ENCODE data around the gene TPPP2. TPM values are rescaled to one million over a fixed set of nuclear protein-coding genes. Genes with fewer than 3 reads are reported as not detected.

TPPP2 gene
- polyA plus RNA-seq, 1 donor from 2014 or later: not detected

DNA sequence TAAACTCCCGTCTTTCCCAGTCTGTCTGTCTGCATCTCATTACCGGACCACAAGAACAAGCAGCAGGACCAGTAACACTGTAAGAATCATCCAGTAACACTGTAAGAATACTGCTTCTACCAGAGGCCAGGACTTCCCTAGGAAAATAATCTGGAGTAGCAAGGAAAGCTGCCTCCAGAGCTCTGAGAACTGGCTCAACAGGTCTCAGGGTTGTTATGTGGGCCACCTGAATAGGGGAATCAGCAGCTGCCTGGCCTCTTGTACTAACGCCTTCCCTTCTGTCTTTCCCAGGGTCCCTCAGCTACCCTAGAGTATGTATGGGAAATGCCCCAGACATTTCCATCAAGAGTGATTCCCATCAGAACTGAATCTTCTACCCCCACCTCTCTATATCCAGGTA lies 31.9 kb upstream of the TPPP2 start:
- Histone ChIP-seq H3F3A (ENCODE audit: insufficient read depth, low read length, poor library complexity, severe bottlenecking) (no peaks in the 10 kb centered on the region), H3K9me2 (ENCODE audit: insufficient read depth, low read length) (no peaks in the 10 kb centered on the region), H2AFZ (ENCODE audit: low read depth, low read length) (no peak overlapping the region), H3K4me3 (ENCODE audit: low read length) (no peak overlapping the region), H3K9me3 (ENCODE audit: low read length) (no peaks in the 10 kb centered on the region), H3K9ac (ENCODE audit: low read length) (no peak overlapping the region), H4K20me1 (ENCODE audit: insufficient read depth) (no peaks in the 10 kb centered on the region), H3K36me3 (ENCODE audit: insufficient read depth, low read length) (peaks cover 4% of the 10 kb centered on the region), H3K27ac (ENCODE audit: low read length) (no peak overlapping the region), H3K4me2 (ENCODE audit: low read length) (no peak overlapping the region), H3K27me3 (ENCODE audit: insufficient read depth, low read depth, low read length) (no peaks in the 10 kb centered on the region), H3K79me2 (replicated peaks; ENCODE audit: insufficient read depth, low read length) (no peaks in the 10 kb centered on the region)
- TF ChIP-seq POLR2AphosphoS5 (IDR thresholded peaks at IDR 0.05): no peak
- TF ChIP-seq SMC3 (conservative IDR thresholded peaks at IDR 0.05; ENCODE audit: poor library complexity): no peak
- TF ChIP-seq MXI1 (conservative IDR thresholded peaks at IDR 0.05; ENCODE audit: poor library complexity, severe bottlenecking): no peak
- TF ChIP-seq EP300 (conservative IDR thresholded peaks at IDR 0.05; ENCODE audit: poor library complexity, severe bottlenecking): no peak
- TF ChIP-seq, protein P1, sequence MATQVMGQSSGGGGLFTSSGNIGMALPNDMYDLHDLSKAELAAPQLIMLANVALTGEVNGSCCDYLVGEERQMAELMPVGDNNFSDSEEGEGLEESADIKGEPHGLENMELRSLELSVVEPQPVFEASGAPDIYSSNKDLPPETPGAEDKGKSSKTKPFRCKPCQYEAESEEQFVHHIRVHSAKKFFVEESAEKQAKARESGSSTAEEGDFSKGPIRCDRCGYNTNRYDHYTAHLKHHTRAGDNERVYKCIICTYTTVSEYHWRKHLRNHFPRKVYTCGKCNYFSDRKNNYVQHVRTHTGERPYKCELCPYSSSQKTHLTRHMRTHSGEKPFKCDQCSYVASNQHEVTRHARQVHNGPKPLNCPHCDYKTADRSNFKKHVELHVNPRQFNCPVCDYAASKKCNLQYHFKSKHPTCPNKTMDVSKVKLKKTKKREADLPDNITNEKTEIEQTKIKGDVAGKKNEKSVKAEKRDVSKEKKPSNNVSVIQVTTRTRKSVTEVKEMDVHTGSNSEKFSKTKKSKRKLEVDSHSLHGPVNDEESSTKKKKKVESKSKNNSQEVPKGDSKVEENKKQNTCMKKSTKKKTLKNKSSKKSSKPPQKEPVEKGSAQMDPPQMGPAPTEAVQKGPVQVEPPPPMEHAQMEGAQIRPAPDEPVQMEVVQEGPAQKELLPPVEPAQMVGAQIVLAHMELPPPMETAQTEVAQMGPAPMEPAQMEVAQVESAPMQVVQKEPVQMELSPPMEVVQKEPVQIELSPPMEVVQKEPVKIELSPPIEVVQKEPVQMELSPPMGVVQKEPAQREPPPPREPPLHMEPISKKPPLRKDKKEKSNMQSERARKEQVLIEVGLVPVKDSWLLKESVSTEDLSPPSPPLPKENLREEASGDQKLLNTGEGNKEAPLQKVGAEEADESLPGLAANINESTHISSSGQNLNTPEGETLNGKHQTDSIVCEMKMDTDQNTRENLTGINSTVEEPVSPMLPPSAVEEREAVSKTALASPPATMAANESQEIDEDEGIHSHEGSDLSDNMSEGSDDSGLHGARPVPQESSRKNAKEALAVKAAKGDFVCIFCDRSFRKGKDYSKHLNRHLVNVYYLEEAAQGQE (IDR thresholded peaks at IDR 0.05; ENCODE audit: borderline replicate concordance): no peak
- TF ChIP-seq, protein P2, sequence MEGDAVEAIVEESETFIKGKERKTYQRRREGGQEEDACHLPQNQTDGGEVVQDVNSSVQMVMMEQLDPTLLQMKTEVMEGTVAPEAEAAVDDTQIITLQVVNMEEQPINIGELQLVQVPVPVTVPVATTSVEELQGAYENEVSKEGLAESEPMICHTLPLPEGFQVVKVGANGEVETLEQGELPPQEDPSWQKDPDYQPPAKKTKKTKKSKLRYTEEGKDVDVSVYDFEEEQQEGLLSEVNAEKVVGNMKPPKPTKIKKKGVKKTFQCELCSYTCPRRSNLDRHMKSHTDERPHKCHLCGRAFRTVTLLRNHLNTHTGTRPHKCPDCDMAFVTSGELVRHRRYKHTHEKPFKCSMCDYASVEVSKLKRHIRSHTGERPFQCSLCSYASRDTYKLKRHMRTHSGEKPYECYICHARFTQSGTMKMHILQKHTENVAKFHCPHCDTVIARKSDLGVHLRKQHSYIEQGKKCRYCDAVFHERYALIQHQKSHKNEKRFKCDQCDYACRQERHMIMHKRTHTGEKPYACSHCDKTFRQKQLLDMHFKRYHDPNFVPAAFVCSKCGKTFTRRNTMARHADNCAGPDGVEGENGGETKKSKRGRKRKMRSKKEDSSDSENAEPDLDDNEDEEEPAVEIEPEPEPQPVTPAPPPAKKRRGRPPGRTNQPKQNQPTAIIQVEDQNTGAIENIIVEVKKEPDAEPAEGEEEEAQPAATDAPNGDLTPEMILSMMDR (IDR thresholded peaks at IDR 0.05; ENCODE audit: poor library complexity, severe bottlenecking): no peak
- no peak for TF ChIP-seq EZH2 (IDR thresholded peaks at IDR 0.05; ENCODE audit: borderline replicate concordance, insufficient read depth, low read length, poor library complexity, severe bottlenecking)
- TF ChIP-seq RAD21 (conservative IDR thresholded peaks at IDR 0.05): no peak
- no peak for TF ChIP-seq TAF1 (IDR thresholded peaks at IDR 0.05; ENCODE audit: low read depth)

DNA sequence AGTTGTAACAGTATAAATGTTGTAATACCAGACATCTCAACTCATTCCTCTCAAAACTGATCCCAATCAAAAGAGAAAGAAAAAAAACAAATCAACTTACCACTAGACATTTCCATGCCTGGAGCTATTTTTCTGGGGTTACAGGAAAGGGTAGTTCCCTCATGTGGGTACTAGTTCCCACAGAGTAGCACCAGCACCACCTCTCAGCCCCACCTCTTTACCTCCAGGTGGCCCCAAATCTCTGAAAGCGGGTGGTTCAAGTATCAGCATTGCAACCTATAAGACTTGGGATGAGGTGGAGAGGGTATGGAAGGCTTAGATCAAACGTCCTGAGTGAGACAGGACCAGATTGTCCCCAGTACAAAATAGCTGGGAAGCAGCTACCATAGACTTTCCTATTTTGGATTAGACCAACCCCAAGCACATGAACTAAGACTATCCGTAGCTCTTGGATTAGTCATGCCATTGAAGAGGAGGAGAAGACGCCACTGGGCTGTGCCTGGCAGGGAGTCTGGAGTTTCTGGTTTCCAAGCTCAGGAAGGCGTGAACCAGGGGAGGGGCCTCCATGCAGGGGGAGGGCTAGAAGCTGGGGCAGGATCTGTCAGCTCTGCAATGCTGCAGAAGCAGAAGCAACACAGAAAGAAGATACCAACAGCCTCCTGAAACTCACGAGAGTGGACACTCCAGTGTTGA lies 31.2 kb upstream of the TPPP2 start, which contains the start of gene SLC39A2:
Gene SLC39A2, plus strand, starts transcription at position 620 of the 693 bp plus-strand sequence. CDS start 154 bp downstream, outside the sequence.
- Histone ChIP-seq H3K9me2 (ENCODE audit: insufficient read depth, low read length) (no peaks in the 10 kb centered on the region), H3K79me2 (replicated peaks; ENCODE audit: insufficient read depth, low read length) (no peaks in the 10 kb centered on the region), H3K4me2 (ENCODE audit: low read length) (no peak within 1 kb of the TSS), H3K4me3 (ENCODE audit: low read length) (no peak within 1 kb of the TSS), H3F3A (ENCODE audit: insufficient read depth, low read length, poor library complexity, severe bottlenecking) (no peaks in the 10 kb centered on the region), H3K9me3 (ENCODE audit: low read length) (no peaks in the 10 kb centered on the region), H3K36me3 (ENCODE audit: insufficient read depth, low read length) (peaks cover 4% of the 10 kb centered on the region), H4K20me1 (ENCODE audit: insufficient read depth) (no peaks in the 10 kb centered on the region), H3K27ac (ENCODE audit: low read length) (no peak within 1 kb of the TSS), H3K9ac (ENCODE audit: low read length) (no peak within 1 kb of the TSS), H2AFZ (ENCODE audit: low read depth, low read length) (no peak within 1 kb of the TSS), H3K27me3 (ENCODE audit: insufficient read depth, low read depth, low read length) (no peaks in the 10 kb centered on the region)
- TF ChIP-seq EP300 (conservative IDR thresholded peaks at IDR 0.05; ENCODE audit: poor library complexity, severe bottlenecking) (no peak), POLR2AphosphoS5 (IDR thresholded peaks at IDR 0.05) (no peak), RAD21 (conservative IDR thresholded peaks at IDR 0.05) (no peak), MXI1 (conservative IDR thresholded peaks at IDR 0.05; ENCODE audit: poor library complexity, severe bottlenecking) (no peak), TAF1 (IDR thresholded peaks at IDR 0.05; ENCODE audit: low read depth) (no peak), SMC3 (conservative IDR thresholded peaks at IDR 0.05; ENCODE audit: poor library complexity) (no peak), EZH2 (IDR thresholded peaks at IDR 0.05; ENCODE audit: borderline replicate concordance, insufficient read depth, low read length, poor library complexity, severe bottlenecking) (no peak)
- TF ChIP-seq, protein P2 (IDR thresholded peaks at IDR 0.05; ENCODE audit: poor library complexity, severe bottlenecking): no peak
- TF ChIP-seq, protein P1 (IDR thresholded peaks at IDR 0.05; ENCODE audit: borderline replicate concordance): no peak

Measured in neural cell (in vitro differentiated cells).